Measurements from ENCODE around the gene MAN2A1.

Gene MAN2A1

GRCh38 chr5:109681763-109682162 lies 8.0 kb upstream of the MAN2A1 start:
- H3K27me3 ChIP-seq (ENCODE audit: control insufficient read depth in 1 of 2, insufficient read depth in 2 of 2, low read length in 2 of 2), result no peaks in the 10 kb centered on the region
- H3K27ac ChIP-seq (ENCODE audit: low read length), result no peak overlapping the region
- no peak overlapping the region for H3K4me3 ChIP-seq (ENCODE audit: low read length in 2 of 2)
- H3K9me3 ChIP-seq (ENCODE audit: control insufficient read depth in 2 of 2, low read length in 2 of 2), result no peaks in the 10 kb centered on the region
- H3K9ac ChIP-seq (ENCODE audit: low read length in 2 of 2), result no peak overlapping the region
- no peaks in the 10 kb centered on the region for H3K36me3 ChIP-seq (ENCODE audit: control insufficient read depth in 2 of 2, insufficient read depth in 2 of 2, low read length in 2 of 2)
- H3K4me1 ChIP-seq (ENCODE audit: control insufficient read depth, insufficient read depth, low read length), result no peaks in the 10 kb centered on the region

DNA sequence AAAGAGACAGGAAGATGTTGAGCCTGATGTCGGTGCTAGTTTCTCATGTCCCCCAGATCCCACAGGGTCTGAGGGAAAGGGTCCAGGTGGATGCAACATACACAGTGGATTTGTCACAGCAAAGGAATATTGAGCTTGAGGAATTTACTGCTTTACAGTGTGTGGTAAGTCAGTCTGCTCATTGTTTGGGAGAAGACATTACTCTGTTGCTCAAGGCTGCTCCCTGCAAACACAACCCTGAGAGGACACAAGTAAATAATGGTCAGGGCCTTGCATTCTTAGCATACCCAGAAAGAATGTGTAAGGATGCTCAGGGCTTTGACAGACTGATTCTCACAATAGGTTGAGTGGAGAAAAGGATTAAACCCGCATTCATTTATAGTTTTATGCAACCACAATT lies 7.3 kb upstream of the MAN2A1 start:
- no peaks in the 10 kb centered on the region for H3K4me1 ChIP-seq (ENCODE audit: control insufficient read depth, insufficient read depth, low read length)
- no peaks in the 10 kb centered on the region for H3K36me3 ChIP-seq (ENCODE audit: control insufficient read depth in 2 of 2, insufficient read depth in 2 of 2, low read length in 2 of 2)
- H3K9me3 ChIP-seq (ENCODE audit: control insufficient read depth in 2 of 2, low read length in 2 of 2), result no peaks in the 10 kb centered on the region
- no peak overlapping the region for H3K27ac ChIP-seq (ENCODE audit: low read length)
- H3K27me3 ChIP-seq (ENCODE audit: control insufficient read depth in 1 of 2, insufficient read depth in 2 of 2, low read length in 2 of 2), result no peaks in the 10 kb centered on the region
- no peak overlapping the region for H3K4me3 ChIP-seq (ENCODE audit: low read length in 2 of 2)
- H3K9ac ChIP-seq (ENCODE audit: low read length in 2 of 2), result no peak overlapping the region

DNA sequence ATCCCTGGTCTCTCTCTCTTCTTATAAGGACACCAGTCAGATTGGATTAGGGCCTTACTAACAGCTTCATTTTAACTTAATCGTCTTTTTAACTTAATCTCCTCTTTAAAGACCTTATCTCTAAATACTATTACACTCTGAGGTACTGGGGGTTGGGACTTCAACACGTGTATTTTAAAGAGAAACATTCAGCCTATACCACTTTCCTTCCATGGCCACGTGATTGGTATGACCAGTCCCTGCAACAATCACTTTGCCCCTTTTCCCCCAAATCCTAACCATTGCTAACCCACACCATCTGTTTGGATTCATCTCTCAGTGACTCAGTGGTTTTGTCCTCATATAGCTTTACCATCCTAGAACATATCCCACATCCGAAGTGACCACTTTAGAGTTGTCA lies 3.8 kb upstream of the MAN2A1 start:
- no peaks in the 10 kb centered on the region for H3K36me3 ChIP-seq (ENCODE audit: control insufficient read depth in 2 of 2, insufficient read depth in 2 of 2, low read length in 2 of 2)
- H3K27me3 ChIP-seq (ENCODE audit: control insufficient read depth in 1 of 2, insufficient read depth in 2 of 2, low read length in 2 of 2), result no peaks in the 10 kb centered on the region
- no peak overlapping the region for H3K4me3 ChIP-seq (ENCODE audit: low read length in 2 of 2)
- H3K9ac ChIP-seq (ENCODE audit: low read length in 2 of 2), result no peak overlapping the region
- no peaks in the 10 kb centered on the region for H3K4me1 ChIP-seq (ENCODE audit: control insufficient read depth, insufficient read depth, low read length)
- H3K27ac ChIP-seq (ENCODE audit: low read length), result no peak overlapping the region
- H3K9me3 ChIP-seq (ENCODE audit: control insufficient read depth in 2 of 2, low read length in 2 of 2), result no peaks in the 10 kb centered on the region

DNA sequence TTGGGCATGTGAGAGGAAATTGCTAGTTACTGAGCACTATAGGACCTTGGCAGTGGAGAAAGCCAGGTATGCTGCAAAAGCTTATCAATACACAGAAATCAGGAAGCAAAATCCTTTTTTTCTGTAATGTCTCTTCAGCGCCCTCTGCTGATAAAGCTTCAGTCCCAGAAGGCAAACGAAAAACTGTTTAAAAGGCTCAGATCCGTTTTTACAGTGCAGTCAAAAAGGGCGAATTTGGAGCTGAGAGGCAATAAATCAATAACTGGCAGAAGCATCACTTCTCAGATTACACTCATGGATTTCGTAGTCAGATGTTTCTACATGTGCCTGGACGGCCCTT lies 1.1 kb upstream of the MAN2A1 start:
- Histone ChIP-seq H3K4me1 (ENCODE audit: control insufficient read depth, insufficient read depth, low read length) (peaks cover 3% of the 10 kb centered on the region), H3K4me3 (ENCODE audit: low read length in 2 of 2) (peak overlapping the region; percentile 90 to 98), H3K36me3 (ENCODE audit: control insufficient read depth in 2 of 2, insufficient read depth in 2 of 2, low read length in 2 of 2) (no peaks in the 10 kb centered on the region), H3K9me3 (ENCODE audit: control insufficient read depth in 2 of 2, low read length in 2 of 2) (no peaks in the 10 kb centered on the region), H3K27me3 (ENCODE audit: control insufficient read depth in 1 of 2, insufficient read depth in 2 of 2, low read length in 2 of 2) (no peaks in the 10 kb centered on the region), H3K9ac (ENCODE audit: low read length in 2 of 2) (peak overlapping the region; percentile 59 to 84), H3K27ac (ENCODE audit: low read length) (peak overlapping the region; percentile 90)

DNA sequence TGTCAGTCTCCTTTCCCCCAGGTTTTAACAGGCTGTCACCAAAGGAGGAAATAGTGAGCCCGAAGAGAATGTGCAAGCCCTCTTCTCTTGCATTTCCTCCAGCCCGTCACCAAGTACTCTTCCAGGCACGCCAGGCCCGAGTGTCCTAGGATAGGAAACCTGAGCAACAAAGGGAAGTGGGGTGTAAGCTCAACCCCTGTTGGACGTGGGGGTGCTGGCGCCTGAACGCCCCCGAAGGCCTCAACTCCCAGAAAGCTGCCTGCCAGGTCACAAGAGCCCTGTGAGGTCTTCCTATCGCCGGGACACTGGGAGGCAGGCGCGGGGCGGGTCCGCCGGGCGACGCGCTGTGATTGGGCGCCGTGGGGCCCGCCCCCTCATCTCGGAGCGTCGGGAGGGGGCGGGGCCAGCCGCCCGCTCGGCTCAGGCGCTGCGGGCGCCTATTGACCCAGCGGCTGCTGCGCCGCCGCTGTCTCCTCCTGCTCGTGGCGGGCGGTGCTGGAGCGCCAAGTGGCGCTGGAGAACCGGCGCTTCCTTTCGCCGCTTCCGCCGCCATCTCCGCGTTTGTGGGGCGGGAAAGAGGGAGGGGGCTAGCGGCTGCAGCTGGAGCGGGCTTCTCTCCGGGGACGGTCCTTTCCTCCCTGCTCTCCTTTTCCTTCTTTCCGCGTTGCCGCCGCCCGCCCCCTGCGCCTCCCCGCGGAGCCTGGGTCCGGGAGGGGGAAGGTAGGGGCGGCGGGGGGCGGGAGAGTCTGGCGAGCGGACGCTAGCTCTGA lies 572 bp upstream of the MAN2A1 start:
- peak overlapping the region; percentile 84 to 87 for H3K9ac ChIP-seq (ENCODE audit: low read length in 2 of 2)
- no peaks in the 10 kb centered on the region for H3K9me3 ChIP-seq (ENCODE audit: control insufficient read depth in 2 of 2, low read length in 2 of 2)
- H3K27ac ChIP-seq (ENCODE audit: low read length), result peak overlapping the region; percentile 90
- no peaks in the 10 kb centered on the region for H3K36me3 ChIP-seq (ENCODE audit: control insufficient read depth in 2 of 2, insufficient read depth in 2 of 2, low read length in 2 of 2)
- peaks cover 3% of the 10 kb centered on the region for H3K4me1 ChIP-seq (ENCODE audit: control insufficient read depth, insufficient read depth, low read length)
- H3K27me3 ChIP-seq (ENCODE audit: control insufficient read depth in 1 of 2, insufficient read depth in 2 of 2, low read length in 2 of 2), result no peaks in the 10 kb centered on the region
- peak overlapping the region; percentile 90 to 98 for H3K4me3 ChIP-seq (ENCODE audit: low read length in 2 of 2)

GRCh38 chr5:109690242-109690974 lies 681 bp downstream of the MAN2A1 start:
- Histone ChIP-seq H3K36me3 (ENCODE audit: control insufficient read depth in 2 of 2, insufficient read depth in 2 of 2, low read length in 2 of 2) (no peaks in the 10 kb centered on the region), H3K4me1 (ENCODE audit: control insufficient read depth, insufficient read depth, low read length) (peaks cover 3% of the 10 kb centered on the region), H3K27ac (ENCODE audit: low read length) (peak overlapping the region; percentile 90), H3K4me3 (ENCODE audit: low read length in 2 of 2) (peak overlapping the region; percentile 90 to 98), H3K27me3 (ENCODE audit: control insufficient read depth in 1 of 2, insufficient read depth in 2 of 2, low read length in 2 of 2) (no peaks in the 10 kb centered on the region), H3K9ac (ENCODE audit: low read length in 2 of 2) (peak overlapping the region; percentile 87 to 88), H3K9me3 (ENCODE audit: control insufficient read depth in 2 of 2, low read length in 2 of 2) (no peaks in the 10 kb centered on the region)

GRCh38 chr5:109690975-109691574 lies 1.3 kb downstream of the MAN2A1 start:
- H3K27ac ChIP-seq (ENCODE audit: low read length), result peak overlapping the region; percentile 90

GRCh38 chr5:109691996-109692395 lies 2.3 kb downstream of the MAN2A1 start:
- H3K4me3 ChIP-seq (ENCODE audit: low read length in 2 of 2), result peak overlapping the region; percentile 47 to 98
- no peaks in the 10 kb centered on the region for H3K36me3 ChIP-seq (ENCODE audit: control insufficient read depth in 2 of 2, insufficient read depth in 2 of 2, low read length in 2 of 2)
- no peaks in the 10 kb centered on the region for H3K27me3 ChIP-seq (ENCODE audit: control insufficient read depth in 1 of 2, insufficient read depth in 2 of 2, low read length in 2 of 2)
- no peaks in the 10 kb centered on the region for H3K9me3 ChIP-seq (ENCODE audit: control insufficient read depth in 2 of 2, low read length in 2 of 2)
- peaks cover 3% of the 10 kb centered on the region for H3K4me1 ChIP-seq (ENCODE audit: control insufficient read depth, insufficient read depth, low read length)
- no peak overlapping the region for H3K27ac ChIP-seq (ENCODE audit: low read length)
- peak overlapping the region in 1 of 2 donors; percentile 31 for H3K9ac ChIP-seq (ENCODE audit: low read length in 2 of 2)

More at GRCh38 chr5:109690975-109691574, 1.3 kb downstream of the MAN2A1 start:
- H3K4me3 ChIP-seq (ENCODE audit: low read length in 2 of 2), result peak overlapping the region; percentile 90 to 98
- H3K9ac ChIP-seq (ENCODE audit: low read length in 2 of 2), result peak overlapping the region; percentile 87 to 88
- peaks cover 3% of the 10 kb centered on the region for H3K4me1 ChIP-seq (ENCODE audit: control insufficient read depth, insufficient read depth, low read length)
- H3K36me3 ChIP-seq (ENCODE audit: control insufficient read depth in 2 of 2, insufficient read depth in 2 of 2, low read length in 2 of 2), result no peaks in the 10 kb centered on the region
- H3K9me3 ChIP-seq (ENCODE audit: control insufficient read depth in 2 of 2, low read length in 2 of 2), result no peaks in the 10 kb centered on the region
- no peaks in the 10 kb centered on the region for H3K27me3 ChIP-seq (ENCODE audit: control insufficient read depth in 1 of 2, insufficient read depth in 2 of 2, low read length in 2 of 2)

- Histone ChIP-seq H3K36me3 (ENCODE audit: control insufficient read depth in 2 of 2, insufficient read depth in 2 of 2, low read length in 2 of 2) (no peaks in the 10 kb centered on the region), H3K4me1 (ENCODE audit: control insufficient read depth, insufficient read depth, low read length) (peaks cover 3% of the 10 kb centered on the region), H3K9me3 (ENCODE audit: control insufficient read depth in 2 of 2, low read length in 2 of 2) (no peaks in the 10 kb centered on the region), H3K27me3 (ENCODE audit: control insufficient read depth in 1 of 2, insufficient read depth in 2 of 2, low read length in 2 of 2) (no peaks in the 10 kb centered on the region), H3K4me3 (ENCODE audit: low read length in 2 of 2) (no peak overlapping the region), H3K9ac (ENCODE audit: low read length in 2 of 2) (no peak overlapping the region), H3K27ac (ENCODE audit: low read length) (no peak overlapping the region)
These were observed 3.1 kb downstream of the MAN2A1 start for GRCh38 chr5:109692852-109693251.

GRCh38 chr5:109693535-109694400 lies 4.0 kb downstream of the MAN2A1 start:
- no peak overlapping the region for H3K27ac ChIP-seq (ENCODE audit: low read length)
- no peaks in the 10 kb centered on the region for H3K36me3 ChIP-seq (ENCODE audit: control insufficient read depth in 2 of 2, insufficient read depth in 2 of 2, low read length in 2 of 2)
- no peaks in the 10 kb centered on the region for H3K9me3 ChIP-seq (ENCODE audit: control insufficient read depth in 2 of 2, low read length in 2 of 2)
- no peak overlapping the region for H3K4me3 ChIP-seq (ENCODE audit: low read length in 2 of 2)
- no peak overlapping the region for H3K9ac ChIP-seq (ENCODE audit: low read length in 2 of 2)
- no peaks in the 10 kb centered on the region for H3K27me3 ChIP-seq (ENCODE audit: control insufficient read depth in 1 of 2, insufficient read depth in 2 of 2, low read length in 2 of 2)
- peaks cover 3% of the 10 kb centered on the region for H3K4me1 ChIP-seq (ENCODE audit: control insufficient read depth, insufficient read depth, low read length)

All from stomach smooth muscle (tissue), 2 donors.